Spleen (tissue), 7 donors: Measurements from ENCODE around the gene ALS2.

Experiments used
- CTCF ChIP-seq, 11 experiments: fragments of 200-600 bp in 7 of 11; fragments of 450-650 bp in 4 of 11; sonication (generic) in 4 of 11; IDR thresholded peaks in 8 of 11; conservative IDR thresholded peaks in 3 of 11; 1 replicate in 7 of 11; 2 replicates in 4 of 11; pipeline versions ENCODE4 v1.4.0 to v1.8.0; 2016 to 2021; ENCODE audit warnings: antibody characterized with exemption in 11 of 11, inconsistent platforms in 4 of 11, mild to moderate bottlenecking in 1 of 11
- POLR2A ChIP-seq, 3 donors: fragments of 450-650 bp; IDR thresholded peaks; one replicate each; pipeline ENCODE4 v1.5.1; 2017; ENCODE audit warnings: antibody characterized with exemption in 3 of 3, mild to moderate bottlenecking in 1 of 3
- donor health status: DM: no; HTN: no; CAD: no; lungs with moderate emphysema.
- donor health status: DM: no; HTN: no; CAD: no.
- donor health status: DM: no; HTN: no; CAD: no.

- TF ChIP-seq CTCF (IDR thresholded peaks at IDR 0.05 in 8 of 11, conservative IDR thresholded peaks at IDR 0.05 in 3 of 11): no peak
- TF ChIP-seq POLR2A (IDR thresholded peaks at IDR 0.05): no peak
Observed at GRCh38 chr2:201758234-201758633, 22.5 kb downstream of the ALS2 start.
